Measurements from ENCODE around the gene BCL2L12. TPM values are rescaled to one million over a fixed set of nuclear protein-coding genes. Genes with fewer than 3 reads are reported as not detected.
A peak's percentile ranks its signal among the peaks of the same experiment; 100 is the strongest.

The BCL2L12 gene
- total and polyA plus RNA-seq, 2 of the 13 experiments (the other 11 are each of a cell fraction or from before 2014, with no cell fraction given), result 26.8 to 40.8 TPM

- TF ChIP-seq LRRFIP1 (CRISPR knock-in tag; conservative IDR thresholded peaks at IDR 0.05), result no peak
- TF ChIP-seq IKZF5 (CRISPR knock-in tag; IDR thresholded peaks at IDR 0.05), result no peak
- no peak for TF ChIP-seq ZNF7 (CRISPR knock-in tag; IDR thresholded peaks at IDR 0.05)
- no peak for TF ChIP-seq ZMYM2 (CRISPR knock-in tag; IDR thresholded peaks at IDR 0.05)
- no peak for TF ChIP-seq ZNF274 (CRISPR knock-in tag; IDR thresholded peaks at IDR 0.05)
- TF ChIP-seq HOXA7 (CRISPR knock-in tag; IDR thresholded peaks at IDR 0.05), result no peak
- TF ChIP-seq ZKSCAN5 (CRISPR knock-in tag; IDR thresholded peaks at IDR 0.05), result no peak
- TF ChIP-seq DNMT3B (CRISPR knock-in tag; conservative IDR thresholded peaks at IDR 0.05), result no peak
- TF ChIP-seq FOXK2 (IDR thresholded peaks at IDR 0.05), result no peak
- TF ChIP-seq ZNF772 (CRISPR knock-in tag; IDR thresholded peaks at IDR 0.05), result no peak
- no peak for TF ChIP-seq FOXJ3 (CRISPR knock-in tag; IDR thresholded peaks at IDR 0.05; ENCODE audit: borderline replicate concordance)
- TF ChIP-seq PLRG1 (conservative IDR thresholded peaks at IDR 0.05), result no peak
- peak; percentile 66 for TF ChIP-seq RBFOX2 (IDR thresholded peaks at IDR 0.05; ENCODE audit: low read depth, low read length)
- no peak for TF ChIP-seq RBAK (CRISPR knock-in tag; IDR thresholded peaks at IDR 0.05)
- peak; percentile 75; the same call in 1 of the 2 replicates for TF ChIP-seq ZBTB33 (CRISPR knock-in tag; IDR thresholded peaks at IDR 0.05)
- TF ChIP-seq ZNF597 (CRISPR knock-in tag; IDR thresholded peaks at IDR 0.05), result no peak
- no peak for TF ChIP-seq ZNF33A (CRISPR knock-in tag; IDR thresholded peaks at IDR 0.05; ENCODE audit: borderline replicate concordance)
- no peak for TF ChIP-seq CHD4 (IDR thresholded peaks at IDR 0.05; ENCODE audit: borderline replicate concordance, low read length)
- TF ChIP-seq SMC3 (IDR thresholded peaks at IDR 0.05; ENCODE audit: low read length), result no peak
- peak; percentile 92 for TF ChIP-seq RBM22 (optimal IDR thresholded peaks at IDR 0.05; ENCODE audit: low read length)
- TF ChIP-seq ZNF468 (CRISPR knock-in tag; IDR thresholded peaks at IDR 0.05), result no peak
- no peak for TF ChIP-seq ZBTB1 (CRISPR knock-in tag; IDR thresholded peaks at IDR 0.05; ENCODE audit: borderline replicate concordance)
- no peak for TF ChIP-seq SOX6 (IDR thresholded peaks at IDR 0.05)
- no peak for TF ChIP-seq SOX6 (CRISPR knock-in tag; IDR thresholded peaks at IDR 0.05)
- no peak for TF ChIP-seq NFYB (CRISPR knock-in tag; IDR thresholded peaks at IDR 0.05)
- 0 out of 2 replicates have a peak, but pooled peaks have one; percentile 39 for TF ChIP-seq SRY (CRISPR knock-in tag; IDR thresholded peaks at IDR 0.05)
Observed at GRCh38 chr19:49689133-49690078, 23.7 kb downstream of the BCL2L12 start, which contains the start of gene ADM5 (continued).

Measured in HepG2 (cell line).